GM12878 (cell line): ENCODE data around the gene NUP85.

ENCODE experiments used
- ZNF207 ChIP-seq: fragments of 450-650 bp; IDR thresholded peaks from 2 replicates; pipeline ENCODE4 v1.6.1; 2014; ENCODE audit warnings: antibody characterized with exemption, mild to moderate bottlenecking, borderline replicate concordance
- TF ChIP-seq, protein P1 (sequence below), 3 experiments: IDR thresholded peaks in 2 of 3; conservative IDR thresholded peaks in 1 of 3; 2 replicates each; pipeline ENCODE4 v1.5.1; 2011; ENCODE audit warnings: low read depth in 3 of 3, low read length in 3 of 3, mild to moderate bottlenecking in 3 of 3, control low read depth in 2 of 3, moderate library complexity in 2 of 3, inconsistent platforms in 1 of 3, mixed read lengths in 1 of 3; ENCODE audit not compliant: control insufficient read depth in 2 of 3, insufficient read depth in 1 of 3; ENCODE audit errors: extremely low read depth in 1 of 3

DNA sequence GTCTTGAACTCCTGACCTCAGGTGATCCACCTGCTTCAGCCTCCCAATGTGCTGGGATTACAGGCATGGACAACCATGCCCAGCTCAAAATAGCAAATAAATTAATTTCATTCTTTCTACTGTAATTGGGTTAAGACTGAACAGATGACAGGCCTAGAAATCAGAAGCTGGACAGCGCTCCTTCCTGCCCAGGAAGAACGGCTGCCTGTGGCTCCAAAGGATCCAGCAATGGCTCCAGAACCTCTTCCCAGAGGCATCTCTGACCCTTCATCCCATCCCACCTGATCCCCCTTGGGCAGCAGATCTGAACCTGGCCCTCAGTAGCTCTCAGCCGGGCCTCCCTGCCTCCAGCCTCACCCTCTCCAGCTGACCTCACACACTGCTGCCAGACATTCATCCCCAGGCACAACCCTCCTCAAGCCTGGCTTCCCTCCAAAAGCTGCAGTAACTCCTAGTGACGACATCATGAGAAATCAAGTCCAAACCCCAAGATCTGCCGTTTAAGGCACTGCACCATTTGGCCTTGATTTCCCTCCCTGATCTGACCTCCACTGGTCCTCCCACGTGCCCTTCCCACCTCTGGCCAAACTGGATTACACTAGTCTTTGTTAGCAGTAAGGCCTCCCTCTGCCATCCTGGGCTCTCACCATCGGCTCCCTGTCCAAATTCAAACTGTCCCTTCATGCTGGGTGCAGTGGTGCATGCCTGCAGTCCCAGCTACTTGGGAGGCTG lies 68.7 kb downstream of the NUP85 start:
- TF ChIP-seq, protein P1, sequence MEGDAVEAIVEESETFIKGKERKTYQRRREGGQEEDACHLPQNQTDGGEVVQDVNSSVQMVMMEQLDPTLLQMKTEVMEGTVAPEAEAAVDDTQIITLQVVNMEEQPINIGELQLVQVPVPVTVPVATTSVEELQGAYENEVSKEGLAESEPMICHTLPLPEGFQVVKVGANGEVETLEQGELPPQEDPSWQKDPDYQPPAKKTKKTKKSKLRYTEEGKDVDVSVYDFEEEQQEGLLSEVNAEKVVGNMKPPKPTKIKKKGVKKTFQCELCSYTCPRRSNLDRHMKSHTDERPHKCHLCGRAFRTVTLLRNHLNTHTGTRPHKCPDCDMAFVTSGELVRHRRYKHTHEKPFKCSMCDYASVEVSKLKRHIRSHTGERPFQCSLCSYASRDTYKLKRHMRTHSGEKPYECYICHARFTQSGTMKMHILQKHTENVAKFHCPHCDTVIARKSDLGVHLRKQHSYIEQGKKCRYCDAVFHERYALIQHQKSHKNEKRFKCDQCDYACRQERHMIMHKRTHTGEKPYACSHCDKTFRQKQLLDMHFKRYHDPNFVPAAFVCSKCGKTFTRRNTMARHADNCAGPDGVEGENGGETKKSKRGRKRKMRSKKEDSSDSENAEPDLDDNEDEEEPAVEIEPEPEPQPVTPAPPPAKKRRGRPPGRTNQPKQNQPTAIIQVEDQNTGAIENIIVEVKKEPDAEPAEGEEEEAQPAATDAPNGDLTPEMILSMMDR (IDR thresholded peaks at IDR 0.05 in 2 of 3, conservative IDR thresholded peaks at IDR 0.05 in 1 of 3; ENCODE audit: control insufficient read depth in 2 of 3, extremely low read depth in 1 of 3, insufficient read depth in 1 of 3, low read depth in 3 of 3, low read length in 3 of 3), result no peak
- TF ChIP-seq ZNF207, result no peak
